ENCODE data around the gene TYW1B.
"Not testable (repeated sequence)": the region's sequence is repeated elsewhere in the genome, so short reads cannot be mapped to it uniquely, and the experiment has no call there.

Gene TYW1B

GRCh38 chr7:72753781-72754180 lies 74.2 kb downstream of the TYW1B start:
- no peak for DNase-seq

GRCh38 chr7:72753229-72753628 lies 74.8 kb downstream of the TYW1B start:
- DNase-seq, result not testable (repeated sequence)

- DNase-seq, result no peak
Measured at GRCh38 chr7:72751978-72752377, 76.0 kb downstream of the TYW1B start.

GRCh38 chr7:72751378-72751777 lies 76.6 kb downstream of the TYW1B start:
- no peak for DNase-seq

- not testable (repeated sequence) for DNase-seq
Measured at GRCh38 chr7:72748649-72749048, 79.4 kb downstream of the TYW1B start.

- DNase-seq, result not testable (repeated sequence)
Measured at GRCh38 chr7:72744244-72744926, 83.6 kb downstream of the TYW1B start.

GRCh38 chr7:72743801-72744200 lies 84.2 kb downstream of the TYW1B start:
- DNase-seq, result not testable (repeated sequence)

- not testable (repeated sequence) for DNase-seq
Measured at GRCh38 chr7:72739716-72740115, 88.3 kb downstream of the TYW1B start.

- DNase-seq, result not testable (repeated sequence)
Measured at GRCh38 chr7:72735855-72736254, 92.1 kb downstream of the TYW1B start.

- not testable (repeated sequence) for DNase-seq
Measured at GRCh38 chr7:72730815-72731214, 97.2 kb downstream of the TYW1B start.

- not testable (repeated sequence) for DNase-seq
Measured at GRCh38 chr7:72730384-72730783, 97.6 kb downstream of the TYW1B start.

GRCh38 chr7:72729130-72729529 lies 98.9 kb downstream of the TYW1B start:
- DNase-seq, result not testable (repeated sequence)

GRCh38 chr7:72722694-72723093 lies 105.3 kb downstream of the TYW1B start:
- DNase-seq, result not testable (repeated sequence)

GRCh38 chr7:72720890-72721289 lies 107.1 kb downstream of the TYW1B start:
- DNase-seq, result not testable (repeated sequence)

- DNase-seq, result not testable (repeated sequence)
Measured at GRCh38 chr7:72717252-72717774, 110.7 kb downstream of the TYW1B start.

- not testable (repeated sequence) for DNase-seq
Measured at GRCh38 chr7:72711927-72712326, 116.1 kb downstream of the TYW1B start.

- DNase-seq, result no peak
Measured at GRCh38 chr7:72710983-72711382, 117.0 kb downstream of the TYW1B start.

- DNase-seq, result no peak
Measured at GRCh38 chr7:72709909-72710308, 118.1 kb downstream of the TYW1B start.

GRCh38 chr7:72708371-72709050 lies 119.5 kb downstream of the TYW1B start:
- not testable (repeated sequence) for DNase-seq

- no peak for DNase-seq
Measured at GRCh38 chr7:72706521-72706920, 121.5 kb downstream of the TYW1B start.

GRCh38 chr7:72705693-72706092 lies 122.3 kb downstream of the TYW1B start:
- not testable (repeated sequence) for DNase-seq

- no peak for DNase-seq
Measured at GRCh38 chr7:72704894-72705293, 123.1 kb downstream of the TYW1B start.

GRCh38 chr7:72700548-72700947 lies 127.5 kb downstream of the TYW1B start:
- not testable (repeated sequence) for DNase-seq

GRCh38 chr7:72697066-72697465 lies 130.9 kb downstream of the TYW1B start:
- not testable (repeated sequence) for DNase-seq

All from CD4-positive, alpha-beta T cell treated with Interleukin-15 for 1 hour (primary cell).